K562 (cell line): ENCODE results near the gene LOXL3. TPM values are rescaled to one million over a fixed set of nuclear protein-coding genes. Genes with fewer than 3 reads are reported as not detected.

Source experiments
- ATF7 ChIP-seq: fragments of 450-650 bp; IDR thresholded peaks from 2 replicates; pipeline ENCODE4 v1.7.1; 2014; ENCODE audit warnings: mild to moderate bottlenecking, moderate library complexity
- BCLAF1 ChIP-seq, 2 experiments: fragments of 450-650 bp in 1 of 2; IDR thresholded peaks; 2 replicates each; pipeline ENCODE4 v1.6.1; 2011 to 2017; ENCODE audit warnings: low read depth in 2 of 2, antibody characterized with exemption in 1 of 2, borderline replicate concordance in 1 of 2, low read length in 1 of 2, mild to moderate bottlenecking in 1 of 2, mixed read lengths in 1 of 2; ENCODE audit not compliant: control insufficient read depth in 1 of 2
- CHD4 ChIP-seq: fragments of 200-600 bp; sonication (generic); IDR thresholded peaks from 3 replicates; pipeline ENCODE4 v1.6.1; 2012; ENCODE audit warnings: low read depth, mild to moderate bottlenecking, mixed read lengths, low read length, inconsistent platforms; ENCODE audit not compliant: insufficient read depth, insufficient replicate concordance, poor library complexity, severe bottlenecking
- E2F4 ChIP-seq: sonication (generic); formaldehyde crosslinking; IDR thresholded peaks from 2 replicates; pipeline ENCODE4 v1.8.0; 2022; ENCODE audit warnings: mild to moderate bottlenecking, low read depth, missing genetic modification reagents
- ESRRB ChIP-seq: fragments of 250-450 bp; sonication (Bioruptor Pico); IDR thresholded peaks from 2 replicates; pipeline ENCODE4 v1.5.0; 2020; ENCODE audit warnings: mild to moderate bottlenecking, moderate library complexity, borderline replicate concordance
- FOXJ3 ChIP-seq: sonication (generic); formaldehyde crosslinking; IDR thresholded peaks from 2 replicates; pipeline ENCODE4 v1.4.0; 2020; ENCODE audit warnings: mild to moderate bottlenecking, missing genetic modification reagents
- HDAC6 ChIP-seq: IDR thresholded peaks from 2 replicates; pipeline ENCODE4 v1.6.1; 2012; ENCODE audit warnings: low read depth, mild to moderate bottlenecking, control low read depth, inconsistent platforms, low read length, moderate library complexity
- JUNB ChIP-seq: fragments of 450-650 bp; formaldehyde crosslinking; conservative IDR thresholded peaks from 2 replicates; pipeline ENCODE4 v1.4.0; 2020; ENCODE audit warnings: mild to moderate bottlenecking
- MAFF ChIP-seq: IDR thresholded peaks from 2 replicates; pipeline ENCODE4 v1.6.1; 2012; ENCODE audit warnings: low read length, improper control_type of control experiment
- NCOA6 ChIP-seq: fragments of 450-650 bp; IDR thresholded peaks from 2 replicates; pipeline ENCODE4 v1.6.1; 2017; ENCODE audit warnings: mild to moderate bottlenecking
- NFRKB ChIP-seq: fragments of 450-650 bp; IDR thresholded peaks from 2 replicates; pipeline ENCODE4 v1.6.1; 2016; ENCODE audit warnings: low read depth
- SOX6 ChIP-seq: fragments of 450-650 bp; IDR thresholded peaks from 2 replicates; pipeline ENCODE4 v1.6.1; 2014; ENCODE audit warnings: mild to moderate bottlenecking
- SREBF2 ChIP-seq: sonication (generic); formaldehyde crosslinking; IDR thresholded peaks from 2 replicates; pipeline ENCODE4 v1.4.0; 2020; ENCODE audit warnings: mild to moderate bottlenecking, missing genetic modification reagents
- TARDBP ChIP-seq: fragments of 450-650 bp; IDR thresholded peaks from 2 replicates; pipeline ENCODE4 v1.6.1; 2016
- TSHZ1 ChIP-seq: fragments of 250-450 bp; sonication (Bioruptor Pico); IDR thresholded peaks from 2 replicates; pipeline ENCODE4 v1.4.0; 2020; ENCODE audit warnings: mild to moderate bottlenecking, moderate library complexity
- ZBTB9 ChIP-seq: fragments of 450-650 bp; formaldehyde crosslinking; IDR thresholded peaks from 2 replicates; pipeline ENCODE4 v1.4.0; 2020; ENCODE audit warnings: mild to moderate bottlenecking, moderate library complexity
- ZNF561 ChIP-seq: fragments of 450-650 bp; formaldehyde crosslinking; conservative IDR thresholded peaks from 2 replicates; pipeline ENCODE4 v1.4.0; 2020; ENCODE audit warnings: mild to moderate bottlenecking, moderate library complexity
- polyA plus RNA-seq, 8 experiments: library from polyadenylated mRNA; depleted of rRNA in 4 of 8; stranded (reverse) in 5 of 8; unstranded in 3 of 8; fragments of >200 nt; fragmentation: Nextera tagmentation in 2 of 8; fragmentation: Illumina TruSeq in 1 of 8; extraction: Ambion mirVana in 2 of 8; extraction: Trizol in 1 of 8; gene quantifications; 2 replicates each; pipeline versions ENCODE4 v1.2.1 to v1.2.3, GENCODE V29; 2011 to 2014; ENCODE audit warnings: inconsistent platforms in 1 of 8, missing spikeins in 1 of 8
- total RNA-seq, 7 experiments: library from RNA; depleted of rRNA in 6 of 7; stranded (reverse); fragments of >200 nt in 6 of 7; fragmentation: Illumina TruSeq in 2 of 7; extraction: Trizol in 2 of 7; gene quantifications; 2 replicates each; pipeline versions ENCODE4 v1.2.1 to v1.2.3, GENCODE V29; 2011 to 2021; ENCODE audit warnings: low replicate concordance in 1 of 7

LOXL3 gene
- total and polyA plus RNA-seq, 9 of the 15 experiments (the other 6 are each of a cell fraction or from before 2014, with no cell fraction given) = 0.22 to 0.99 (median 0.31) TPM

GRCh38 chr2:74529357-74530238 is 24.1 kb downstream of the LOXL3 start, which contains the start of the genes AUP1 and HTRA2 (continued):
- no peak for TF ChIP-seq TSHZ1 (CRISPR knock-in tag)
- no peak for TF ChIP-seq MAFF
- TF ChIP-seq SREBF2 = no peak
- no peak for TF ChIP-seq ZBTB9 (CRISPR knock-in tag)
- no peak for TF ChIP-seq JUNB (CRISPR knock-in tag)
- no peak for TF ChIP-seq HDAC6
- TF ChIP-seq ZNF561 (CRISPR knock-in tag) = no peak
- TF ChIP-seq ESRRB (CRISPR knock-in tag) = no peak
- no peak for TF ChIP-seq E2F4 (CRISPR knock-in tag)
- TF ChIP-seq ATF7 = peak; percentile 75
- peak; percentile 59 for TF ChIP-seq NFRKB
- TF ChIP-seq BCLAF1 (IDR thresholded peaks at IDR 0.05; ENCODE audit: borderline replicate concordance in 1 of 2, control insufficient read depth in 1 of 2, low read depth in 2 of 2, low read length in 1 of 2) = peak in 1 of 2 experiments; percentile 84; a peak in 2 of 4 replicates
- TF ChIP-seq FOXJ3 (CRISPR knock-in tag) = no peak
- no peak for TF ChIP-seq NCOA6
- TF ChIP-seq SOX6 = no peak; the same call in 1 of the 2 replicates
- TF ChIP-seq TARDBP = no peak
- TF ChIP-seq CHD4 = no peak
